ENCODE measurements around the gene QSER1. TPM values are rescaled to one million over a fixed set of nuclear protein-coding genes. Genes with fewer than 3 reads are reported as not detected.

The QSER1 gene
- total RNA-seq, 4 donors from 2014 or later: 27.0 to 89.0 (median 49.5) TPM

GRCh38 chr11:32894921-32895320 is 2.3 kb downstream of the QSER1 start:
- Histone ChIP-seq H3K4me1 (peaks cover 22% of the 10 kb centered on the region), H3K9me3 (no peaks in the 10 kb centered on the region), H3K27ac (no peak overlapping the region), H3K27me3 (no peaks in the 10 kb centered on the region), H3K4me3 (peak overlapping the region; percentile 96), H3K36me3 (no peaks in the 10 kb centered on the region)
- TF ChIP-seq POLR2A (IDR thresholded peaks at IDR 0.05) (no peak), POLR2AphosphoS5 (IDR thresholded peaks at IDR 0.05) (no peak), CTCF (IDR thresholded peaks at IDR 0.05) (no peak), EP300 (IDR thresholded peaks at IDR 0.05) (no peak)
- no peak for DNase-seq (ENCODE audit: low spot score in 2 of 2)
- WGBS: 78% methylated on average over 3 of the region's 3 CpGs

GRCh38 chr11:32895471-32895870 is 2.9 kb downstream of the QSER1 start:
- WGBS: 43% methylated on average over 1 of the region's 1 CpG
- Histone ChIP-seq H3K36me3 (no peaks in the 10 kb centered on the region), H3K4me3 (no peak overlapping the region), H3K9me3 (no peaks in the 10 kb centered on the region), H3K27ac (no peak overlapping the region), H3K4me1 (peaks cover 22% of the 10 kb centered on the region), H3K27me3 (no peaks in the 10 kb centered on the region)
- no peak for DNase-seq (ENCODE audit: low spot score in 2 of 2)
- TF ChIP-seq POLR2AphosphoS5 (IDR thresholded peaks at IDR 0.05) (no peak), CTCF (IDR thresholded peaks at IDR 0.05) (no peak), POLR2A (IDR thresholded peaks at IDR 0.05) (no peak), EP300 (IDR thresholded peaks at IDR 0.05) (no peak)

GRCh38 chr11:32897103-32897502 is 4.5 kb downstream of the QSER1 start:
- Histone ChIP-seq H3K4me3 (no peak overlapping the region), H3K9me3 (no peaks in the 10 kb centered on the region), H3K4me1 (peaks cover 19% of the 10 kb centered on the region), H3K27me3 (no peaks in the 10 kb centered on the region), H3K36me3 (no peaks in the 10 kb centered on the region), H3K27ac (no peak overlapping the region)
- 84% methylated on average over 1 of the region's 1 CpG for WGBS
- no peak for DNase-seq (ENCODE audit: low spot score in 2 of 2)
- TF ChIP-seq POLR2AphosphoS5 (IDR thresholded peaks at IDR 0.05) (no peak), CTCF (IDR thresholded peaks at IDR 0.05) (no peak), POLR2A (IDR thresholded peaks at IDR 0.05) (no peak), EP300 (IDR thresholded peaks at IDR 0.05) (no peak)

GRCh38 chr11:32899438-32899837 is 6.8 kb downstream of the QSER1 start:
- H3K27me3 ChIP-seq: no peaks in the 10 kb centered on the region
- H3K9me3 ChIP-seq: no peaks in the 10 kb centered on the region
- DNase-seq (ENCODE audit: low spot score in 2 of 2): no peak
- H3K4me1 ChIP-seq: peaks cover 21% of the 10 kb centered on the region
- TF ChIP-seq EP300 (IDR thresholded peaks at IDR 0.05): no peak
- TF ChIP-seq POLR2AphosphoS5 (IDR thresholded peaks at IDR 0.05): no peak
- no peak for TF ChIP-seq POLR2A (IDR thresholded peaks at IDR 0.05)
- TF ChIP-seq CTCF (IDR thresholded peaks at IDR 0.05): no peak
- H3K36me3 ChIP-seq: no peaks in the 10 kb centered on the region
- H3K27ac ChIP-seq: no peak overlapping the region
- no peak overlapping the region for H3K4me3 ChIP-seq

GRCh38 chr11:32902089-32902665 is 9.6 kb downstream of the QSER1 start:
- H3K4me3 ChIP-seq: no peak overlapping the region
- H3K27me3 ChIP-seq: no peaks in the 10 kb centered on the region
- peaks cover 18% of the 10 kb centered on the region for H3K4me1 ChIP-seq
- TF ChIP-seq POLR2A (IDR thresholded peaks at IDR 0.05): no peak
- no peak for TF ChIP-seq CTCF (IDR thresholded peaks at IDR 0.05)
- TF ChIP-seq POLR2AphosphoS5 (IDR thresholded peaks at IDR 0.05): no peak
- no peak for TF ChIP-seq EP300 (IDR thresholded peaks at IDR 0.05)
- no peak for DNase-seq (ENCODE audit: low spot score in 2 of 2)
- H3K36me3 ChIP-seq: no peaks in the 10 kb centered on the region
- no peak overlapping the region for H3K27ac ChIP-seq
- 53% methylated on average over 4 of the region's 4 CpGs for WGBS
- no peaks in the 10 kb centered on the region for H3K9me3 ChIP-seq
